Measurements from ENCODE around the gene HIP1R. TPM values are rescaled to one million over a fixed set of nuclear protein-coding genes. Genes with fewer than 3 reads are reported as not detected.
"Not testable (repeated sequence)": the region's sequence is repeated elsewhere in the genome, so short reads cannot be mapped to it uniquely, and the experiment has no call there.

HIP1R gene, protein sequence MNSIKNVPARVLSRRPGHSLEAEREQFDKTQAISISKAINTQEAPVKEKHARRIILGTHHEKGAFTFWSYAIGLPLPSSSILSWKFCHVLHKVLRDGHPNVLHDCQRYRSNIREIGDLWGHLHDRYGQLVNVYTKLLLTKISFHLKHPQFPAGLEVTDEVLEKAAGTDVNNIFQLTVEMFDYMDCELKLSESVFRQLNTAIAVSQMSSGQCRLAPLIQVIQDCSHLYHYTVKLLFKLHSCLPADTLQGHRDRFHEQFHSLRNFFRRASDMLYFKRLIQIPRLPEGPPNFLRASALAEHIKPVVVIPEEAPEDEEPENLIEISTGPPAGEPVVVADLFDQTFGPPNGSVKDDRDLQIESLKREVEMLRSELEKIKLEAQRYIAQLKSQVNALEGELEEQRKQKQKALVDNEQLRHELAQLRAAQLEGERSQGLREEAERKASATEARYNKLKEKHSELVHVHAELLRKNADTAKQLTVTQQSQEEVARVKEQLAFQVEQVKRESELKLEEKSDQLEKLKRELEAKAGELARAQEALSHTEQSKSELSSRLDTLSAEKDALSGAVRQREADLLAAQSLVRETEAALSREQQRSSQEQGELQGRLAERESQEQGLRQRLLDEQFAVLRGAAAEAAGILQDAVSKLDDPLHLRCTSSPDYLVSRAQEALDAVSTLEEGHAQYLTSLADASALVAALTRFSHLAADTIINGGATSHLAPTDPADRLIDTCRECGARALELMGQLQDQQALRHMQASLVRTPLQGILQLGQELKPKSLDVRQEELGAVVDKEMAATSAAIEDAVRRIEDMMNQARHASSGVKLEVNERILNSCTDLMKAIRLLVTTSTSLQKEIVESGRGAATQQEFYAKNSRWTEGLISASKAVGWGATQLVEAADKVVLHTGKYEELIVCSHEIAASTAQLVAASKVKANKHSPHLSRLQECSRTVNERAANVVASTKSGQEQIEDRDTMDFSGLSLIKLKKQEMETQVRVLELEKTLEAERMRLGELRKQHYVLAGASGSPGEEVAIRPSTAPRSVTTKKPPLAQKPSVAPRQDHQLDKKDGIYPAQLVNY
- 33.7 TPM for total RNA-seq

DNA sequence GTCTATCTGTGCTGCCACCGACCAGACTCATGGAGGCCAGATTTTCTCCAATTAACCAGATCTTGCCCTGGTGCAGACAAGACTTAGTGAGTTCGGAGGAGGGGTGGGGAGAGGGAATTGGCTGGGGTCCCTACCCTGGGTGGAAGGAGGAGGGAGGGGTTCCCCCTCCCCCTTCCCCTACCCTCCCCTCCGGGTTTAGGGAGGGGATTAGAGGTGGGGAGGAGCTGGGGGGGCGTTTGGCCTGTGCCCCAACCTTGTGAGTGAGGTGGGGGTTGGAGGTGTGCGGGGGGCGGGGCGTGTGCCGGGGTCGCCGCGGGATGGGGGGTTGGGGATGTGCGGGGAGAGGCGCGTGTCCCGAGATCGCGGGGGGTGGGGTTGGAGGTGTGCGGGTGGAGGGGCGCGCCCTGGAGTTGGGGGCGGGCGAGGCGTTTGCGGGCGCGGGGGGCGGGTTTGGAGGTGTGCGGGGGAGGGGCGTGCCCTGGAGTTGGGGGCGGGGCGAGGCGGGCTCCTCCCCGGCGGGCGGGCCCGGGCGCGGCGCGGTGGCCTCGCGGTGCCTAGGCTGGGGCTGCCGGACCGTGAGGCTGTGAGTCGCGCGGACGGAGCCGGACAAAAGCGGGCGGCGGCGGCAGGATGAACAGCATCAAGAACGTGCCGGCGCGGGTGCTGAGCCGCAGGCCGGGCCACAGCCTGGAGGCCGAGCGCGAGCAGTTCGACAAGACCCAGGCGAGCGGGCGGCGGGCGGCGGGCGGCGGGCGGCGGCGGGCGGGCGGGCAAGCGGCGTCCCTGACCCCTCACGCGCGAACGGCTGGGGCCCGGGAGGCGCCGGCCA, at the start of gene HIP1R:
HIP1R (plus strand) TSS at position 537 of the 829 bp plus-strand sequence; CDS start at position 631, 94 bp downstream.
- DNase-seq, result no peak

DNA sequence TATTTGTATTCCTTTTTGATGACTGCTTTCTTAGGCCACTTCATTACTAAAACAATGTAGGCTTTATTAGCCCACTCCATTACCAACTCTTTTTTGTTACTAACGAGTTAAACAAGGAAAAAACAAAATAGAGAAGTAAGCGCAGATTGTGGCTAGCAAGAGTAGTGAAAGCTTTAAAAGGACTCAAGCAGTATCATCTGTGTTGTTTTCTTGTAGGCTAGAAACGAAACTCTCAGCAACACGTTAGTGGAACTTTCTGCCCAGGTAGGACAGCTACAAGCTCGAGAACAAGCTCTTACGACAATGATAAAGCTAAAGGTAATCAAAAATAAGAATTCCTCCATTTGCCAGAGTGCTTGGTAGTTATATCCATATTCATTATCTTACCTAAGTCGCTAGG, 49.8 kb upstream of the HIP1R start:
- DNase-seq, result no peak

DNA sequence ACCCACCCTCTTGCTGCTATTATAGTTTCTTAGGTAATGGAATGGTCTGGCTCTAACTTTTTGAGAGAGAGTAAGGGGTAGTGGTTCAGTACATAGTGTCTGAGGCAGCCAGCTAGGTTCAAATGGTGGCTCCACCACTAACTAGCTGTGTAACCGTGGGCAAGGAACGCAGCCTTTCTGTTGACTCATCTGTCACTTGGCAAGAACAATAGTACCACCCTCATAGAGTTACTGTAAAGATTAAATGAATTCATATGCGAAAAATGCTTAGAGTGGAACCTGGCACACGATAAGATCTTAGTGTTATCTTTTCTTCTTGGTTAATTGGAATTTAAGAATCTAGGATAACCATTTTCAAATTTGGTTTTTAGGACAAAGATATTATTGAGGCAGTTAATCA, 46.9 kb upstream of the HIP1R start:
- DNase-seq, result no peak

DNA sequence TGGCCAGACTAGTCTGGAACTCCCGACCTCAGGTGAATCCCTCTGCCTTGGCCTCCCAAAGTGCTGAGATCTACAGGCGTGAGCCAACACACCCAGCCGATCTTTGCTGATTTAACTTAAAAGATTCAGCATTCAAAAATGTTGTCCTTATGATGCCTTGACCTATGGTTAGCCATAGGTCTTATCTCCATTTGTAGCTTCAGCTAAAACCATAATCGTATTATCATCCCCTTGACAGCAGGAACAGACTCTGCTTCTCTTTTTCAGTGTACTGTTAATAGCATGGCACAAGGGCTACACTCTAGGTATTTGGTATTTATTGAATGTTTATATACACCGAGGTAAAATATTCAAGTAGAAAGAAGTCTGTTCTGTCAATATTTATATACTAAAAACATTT, 45.6 kb upstream of the HIP1R start:
- DNase-seq, result no peak

DNA sequence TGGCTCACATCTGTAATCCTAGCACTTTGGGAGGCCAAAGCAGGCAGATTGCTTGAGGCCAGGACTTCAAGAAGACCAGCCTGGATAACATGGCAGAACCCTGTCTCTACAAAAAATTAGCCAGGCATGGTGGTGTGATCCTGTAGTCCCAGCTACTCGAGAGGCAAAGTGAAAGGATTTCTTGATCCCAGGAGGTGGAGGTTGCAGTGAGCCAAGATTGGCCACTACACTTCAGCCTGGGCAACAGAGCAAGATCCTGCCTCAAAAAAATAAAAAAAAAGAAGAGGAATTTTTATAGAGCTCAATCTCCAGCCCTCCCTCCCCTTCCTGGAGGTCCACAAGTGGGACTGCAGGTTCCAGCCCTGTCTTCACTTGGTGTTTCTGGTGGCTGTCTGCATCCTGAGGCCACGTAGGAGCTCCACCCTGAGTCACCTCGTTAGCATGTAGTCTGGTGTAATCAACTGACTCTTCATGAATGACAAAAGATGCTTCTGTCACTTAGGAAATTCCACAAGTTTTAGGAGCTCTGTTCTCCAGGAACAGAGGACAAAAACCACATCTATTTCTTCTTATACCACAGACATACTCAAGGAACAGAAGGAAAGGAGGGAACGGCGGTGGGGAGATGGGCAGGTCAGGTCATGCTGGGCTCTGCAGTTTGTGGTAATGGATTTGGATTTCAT, 44.7 kb upstream of the HIP1R start:
- DNase-seq, result no peak

DNA sequence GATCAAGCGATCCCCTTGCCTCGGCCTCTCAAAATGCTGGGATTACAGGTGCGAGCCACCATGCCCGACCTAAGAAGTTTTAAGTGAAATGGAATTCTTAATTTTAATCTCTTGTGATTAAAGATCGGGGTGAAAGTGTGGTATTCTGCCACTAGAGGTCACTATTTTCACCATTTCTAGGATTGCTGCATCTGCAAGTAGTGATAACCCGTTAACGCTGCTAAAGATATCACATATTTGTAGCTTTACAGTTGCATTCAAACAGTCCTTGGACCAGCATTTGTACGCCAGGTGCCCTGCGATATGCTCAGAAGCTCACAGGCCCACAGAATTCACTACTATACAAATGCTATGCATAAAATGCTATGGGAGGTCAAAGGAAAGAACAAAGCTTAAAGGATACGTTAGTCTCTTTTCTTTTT, 41.6 kb upstream of the HIP1R start:
- DNase-seq, result peak; percentile 16

DNA sequence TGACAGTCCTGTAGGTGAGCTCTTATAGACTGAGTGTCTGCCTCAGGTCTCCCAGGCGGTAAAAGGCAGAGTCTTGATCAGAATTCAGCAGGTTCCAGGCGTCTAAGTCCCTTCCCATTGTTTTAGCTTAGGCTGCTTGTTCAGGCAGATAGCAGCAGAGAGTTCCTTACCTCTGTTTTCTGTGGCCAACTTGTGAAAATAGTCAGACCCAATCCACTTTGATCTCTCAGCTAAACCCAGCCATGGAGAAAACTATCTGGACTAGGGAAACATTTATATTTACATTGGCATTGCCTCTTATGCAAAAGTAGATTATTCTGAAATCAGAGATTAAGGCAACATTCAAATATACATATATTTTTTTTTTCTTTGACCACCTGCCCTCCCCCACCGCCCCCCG, 39.5 kb upstream of the HIP1R start:
- DNase-seq, result no peak

DNA sequence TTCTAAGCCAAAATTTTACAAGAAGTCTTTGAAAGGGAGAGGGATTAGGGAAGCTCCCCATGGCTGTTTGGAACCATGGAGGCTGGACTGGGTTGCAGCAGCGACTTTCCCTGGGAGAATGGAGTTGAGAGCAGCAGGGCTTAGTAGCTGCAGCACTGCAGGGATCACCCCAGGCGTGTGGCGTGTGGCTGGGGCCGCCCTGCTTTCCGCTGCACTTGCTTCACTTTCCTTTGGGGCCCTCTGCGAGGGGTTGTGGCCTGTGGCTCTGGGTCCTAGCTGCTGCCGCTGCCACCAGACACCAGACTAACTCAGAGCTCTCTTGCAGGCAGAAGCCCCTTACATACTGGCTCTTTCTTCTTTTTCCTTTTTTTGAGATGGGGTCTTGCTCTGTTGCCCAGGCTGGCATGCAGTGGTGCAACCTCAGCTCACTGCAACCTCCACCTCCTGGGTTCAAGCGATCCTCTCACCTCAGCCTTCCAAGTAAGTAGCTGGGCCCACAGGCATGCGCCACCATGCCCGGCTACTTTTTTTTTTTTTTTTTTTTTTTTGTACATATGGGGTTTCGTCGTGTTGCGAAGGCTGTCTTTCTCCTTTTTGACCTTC, 35.5 kb upstream of the HIP1R start:
- no peak for DNase-seq

DNA sequence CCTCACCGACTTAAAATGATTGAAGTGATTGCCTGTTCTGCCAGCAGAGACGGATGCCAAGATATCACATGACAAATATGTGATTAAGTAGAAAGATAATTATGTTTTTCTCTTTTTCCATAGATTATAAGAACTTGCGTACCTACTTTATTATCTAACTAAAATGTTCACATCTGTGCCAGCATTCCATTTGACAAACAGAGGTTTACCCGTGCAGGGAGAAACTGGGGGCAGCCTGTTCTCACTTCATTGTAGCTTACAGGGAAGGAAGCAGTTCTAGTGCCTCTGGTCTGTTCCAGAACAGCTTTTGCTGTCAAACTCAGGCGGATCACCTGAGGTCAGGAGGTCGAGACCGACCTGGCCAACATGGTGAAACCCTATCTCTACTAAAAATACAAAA, 31.3 kb upstream of the HIP1R start:
- no peak for DNase-seq

DNA sequence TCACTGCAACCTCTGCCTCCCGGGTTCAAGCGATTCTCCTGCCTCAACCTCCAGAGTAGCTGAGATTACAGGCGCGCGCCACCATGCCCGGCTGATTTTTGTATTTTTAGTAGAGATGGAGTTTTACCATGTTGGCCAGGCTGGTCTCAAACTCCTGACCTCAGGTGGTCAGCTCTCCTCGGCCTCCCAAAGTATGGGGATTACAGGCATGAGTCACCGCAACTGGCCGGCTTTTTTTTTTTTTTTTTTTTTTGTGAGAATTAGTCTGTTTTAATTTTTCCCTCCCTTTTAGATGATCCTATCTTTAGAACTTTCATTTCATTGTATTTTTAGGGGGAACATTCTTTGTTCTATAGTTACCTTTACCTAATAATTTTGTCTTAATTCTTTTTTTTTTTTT, 30.3 kb upstream of the HIP1R start:
- not testable (repeated sequence) for DNase-seq

DNA sequence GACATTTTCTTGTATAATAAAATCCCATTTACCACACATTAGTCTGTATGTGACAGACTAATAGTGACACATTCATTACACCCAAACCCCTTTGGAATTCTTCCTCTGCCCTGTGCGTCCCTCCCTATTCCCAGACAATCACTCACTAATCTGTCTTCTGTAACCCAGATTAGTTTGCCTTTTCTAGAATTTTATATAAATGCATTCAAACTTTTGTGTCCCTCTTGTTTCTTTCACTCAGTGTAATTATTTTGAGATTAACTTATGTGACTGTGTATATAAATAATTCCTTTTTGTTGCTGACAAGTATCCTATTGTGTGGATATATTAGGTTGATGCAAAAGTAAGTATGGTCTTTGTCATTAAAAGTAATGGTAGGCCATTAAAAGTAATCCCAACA, 27.6 kb upstream of the HIP1R start:
- DNase-seq, result no peak

DNA sequence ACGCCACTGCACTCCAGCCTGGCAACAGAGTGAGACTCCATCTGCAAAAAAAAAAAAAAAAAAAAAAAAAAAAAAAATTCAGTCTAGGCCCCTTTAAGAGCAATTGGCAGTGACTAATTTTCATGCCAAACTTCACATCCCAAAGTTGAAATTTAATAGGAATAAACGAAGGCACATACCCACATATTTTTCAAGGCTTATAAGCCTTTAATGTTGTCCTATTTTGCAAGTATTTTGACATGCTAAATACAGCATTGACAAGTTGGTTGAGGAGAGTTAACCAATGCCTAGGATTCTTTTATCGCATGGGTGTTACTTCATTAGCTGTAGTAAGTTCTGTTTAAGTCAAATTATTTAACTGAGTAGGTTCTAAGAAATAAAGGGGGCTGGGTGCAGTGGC, 23.5 kb upstream of the HIP1R start:
- DNase-seq, result no peak

DNA sequence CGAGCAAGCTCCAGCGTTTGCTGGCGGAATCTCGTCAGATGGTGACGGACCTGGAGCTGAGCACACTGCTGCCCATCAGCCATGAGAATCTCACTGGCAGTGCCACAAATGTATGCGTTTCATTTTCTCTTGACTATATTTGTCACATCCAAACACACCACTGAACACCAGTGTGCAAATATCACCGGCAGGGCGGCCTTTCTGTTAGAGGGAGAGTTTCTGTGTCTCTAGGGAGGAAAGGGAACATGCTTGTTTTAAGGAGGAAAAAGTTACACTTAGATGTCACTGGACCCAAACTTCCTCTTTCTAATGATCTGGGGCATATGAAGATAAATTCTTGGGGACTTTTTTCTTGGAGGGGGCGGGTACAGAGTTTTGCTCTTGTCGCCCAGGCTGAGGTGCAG, 21.9 kb upstream of the HIP1R start:
- DNase-seq, result no peak

DNA sequence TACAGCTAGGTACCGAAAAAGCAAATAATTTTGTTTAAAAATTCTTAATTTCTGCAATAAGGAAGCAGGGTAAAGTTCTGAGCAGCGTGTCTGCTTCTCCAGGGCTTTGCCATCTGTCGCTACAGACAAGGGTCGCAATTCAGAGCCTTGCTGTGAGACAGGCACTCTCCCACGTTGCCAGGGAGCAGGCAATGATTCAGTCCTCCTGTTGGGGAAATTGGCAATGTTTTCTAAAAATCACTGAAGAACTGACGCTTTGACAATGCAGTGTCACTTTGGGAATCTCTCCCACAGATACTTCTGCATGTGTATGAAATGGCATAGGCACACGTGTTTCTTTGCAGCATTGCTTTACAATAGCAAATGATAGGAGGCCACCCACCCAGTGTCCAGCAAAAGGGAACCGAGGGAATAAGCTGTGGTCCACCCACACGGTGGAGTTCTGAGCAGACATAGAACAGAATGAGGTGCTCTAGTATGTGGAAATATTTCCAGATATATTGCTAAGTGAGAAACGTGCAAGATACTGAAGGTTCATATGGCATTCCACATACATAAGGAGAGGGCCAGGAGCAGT, 16.0 kb upstream of the HIP1R start:
- no peak for DNase-seq

DNA sequence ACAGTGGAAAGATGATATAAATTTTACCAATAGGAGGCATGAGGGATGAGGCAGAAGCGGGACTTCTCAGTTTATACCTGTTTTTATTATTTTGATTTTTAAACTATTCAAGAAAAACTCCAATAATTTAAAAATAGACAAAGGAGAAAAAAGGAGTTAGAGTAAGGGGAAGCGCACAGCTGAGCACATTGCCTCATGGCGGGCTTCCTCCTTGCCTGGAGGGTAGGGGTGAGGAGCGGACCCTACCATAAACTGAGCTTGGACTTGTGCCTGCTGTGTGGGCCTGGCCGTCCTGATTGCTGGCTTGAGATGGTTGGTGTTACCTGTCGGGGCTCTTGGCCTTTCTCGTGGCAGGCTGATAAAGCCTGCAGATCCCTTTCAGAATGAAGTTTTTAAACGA, 15.1 kb upstream of the HIP1R start:
- DNase-seq, result no peak

DNA sequence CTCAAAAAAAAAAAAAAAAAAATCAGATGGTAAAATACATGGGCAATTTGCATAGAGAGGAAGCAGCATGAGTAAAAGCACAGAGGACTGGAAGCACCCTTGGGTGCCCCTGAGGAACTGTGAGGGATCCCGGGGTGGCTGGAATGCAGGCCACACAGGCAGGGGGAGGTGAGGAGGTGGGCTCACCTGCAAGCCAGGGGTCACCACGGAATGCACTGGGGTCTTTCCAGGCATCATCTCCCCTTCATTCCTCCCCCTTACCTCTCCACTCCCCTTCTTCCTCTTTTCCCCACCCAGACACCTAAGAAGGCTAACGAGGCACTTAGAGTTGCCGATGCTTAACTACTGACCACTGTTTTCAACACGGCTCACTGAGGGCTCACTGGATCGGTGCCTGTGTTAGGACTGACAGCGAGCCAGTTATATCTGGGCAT, 14.4 kb upstream of the HIP1R start:
- no peak for DNase-seq

DNA sequence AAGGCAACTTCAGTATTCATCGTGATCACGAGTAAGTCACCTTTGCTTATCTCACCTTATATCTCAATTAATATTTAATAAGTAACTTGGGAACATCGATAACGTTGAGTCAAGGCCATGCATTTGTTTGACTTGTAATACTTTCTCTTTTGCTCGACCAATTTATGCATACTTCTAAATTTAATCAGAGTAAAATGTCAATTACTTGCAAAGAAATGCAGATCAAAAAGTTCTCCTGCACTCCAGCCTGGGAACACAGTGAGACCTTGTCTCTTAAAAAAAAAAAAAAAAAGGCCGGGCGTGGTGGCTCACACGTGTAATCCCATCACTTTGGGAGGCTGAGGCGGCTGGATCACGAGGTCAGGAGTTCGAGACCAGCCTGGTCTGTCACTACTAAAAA, 11.8 kb upstream of the HIP1R start:
- no peak for DNase-seq

DNA sequence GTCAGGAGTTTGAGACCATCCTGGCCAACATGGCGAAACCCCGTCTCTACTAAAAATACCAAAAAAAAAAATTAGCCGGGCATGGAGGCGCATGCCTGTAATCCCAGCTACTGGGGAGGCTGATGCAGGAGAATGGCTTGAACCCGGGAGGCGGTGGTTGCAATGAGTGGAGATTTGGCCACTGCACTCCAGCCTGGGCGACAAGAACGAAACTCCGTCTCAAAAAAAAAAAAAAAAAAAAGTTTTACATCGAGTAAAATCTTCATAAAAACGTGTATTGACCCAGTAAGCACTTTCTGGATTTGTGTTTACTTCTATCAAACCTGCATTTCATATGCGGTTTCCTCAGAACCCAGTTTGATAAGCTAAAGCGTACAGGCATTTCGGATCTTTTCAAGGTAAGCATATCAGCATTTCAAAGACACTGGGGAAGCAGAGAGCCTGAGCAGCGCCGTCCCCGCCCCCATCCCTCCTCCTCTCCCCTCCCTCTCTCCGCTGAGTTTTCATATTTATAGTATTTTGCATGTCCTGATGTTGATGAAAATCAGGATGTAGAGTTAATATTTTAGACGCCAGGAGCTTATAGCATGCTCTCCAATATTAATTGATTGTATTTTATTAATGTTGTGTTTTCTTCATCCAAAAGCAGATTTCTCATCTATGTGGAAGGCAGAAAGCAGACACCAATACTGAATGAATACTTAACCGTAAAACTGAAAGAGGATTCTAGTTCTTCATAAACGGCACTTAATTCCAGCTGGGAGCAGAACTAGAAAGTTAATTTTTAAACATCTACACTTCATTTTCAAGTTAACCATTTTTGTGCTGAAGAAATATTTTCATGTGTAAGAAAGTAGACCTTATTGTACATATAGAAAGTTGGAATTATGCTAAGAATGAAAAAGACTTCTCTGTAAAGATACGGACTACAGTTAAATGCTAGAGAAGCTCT, 9.2 kb upstream of the HIP1R start:
- DNase-seq, result no peak

DNA sequence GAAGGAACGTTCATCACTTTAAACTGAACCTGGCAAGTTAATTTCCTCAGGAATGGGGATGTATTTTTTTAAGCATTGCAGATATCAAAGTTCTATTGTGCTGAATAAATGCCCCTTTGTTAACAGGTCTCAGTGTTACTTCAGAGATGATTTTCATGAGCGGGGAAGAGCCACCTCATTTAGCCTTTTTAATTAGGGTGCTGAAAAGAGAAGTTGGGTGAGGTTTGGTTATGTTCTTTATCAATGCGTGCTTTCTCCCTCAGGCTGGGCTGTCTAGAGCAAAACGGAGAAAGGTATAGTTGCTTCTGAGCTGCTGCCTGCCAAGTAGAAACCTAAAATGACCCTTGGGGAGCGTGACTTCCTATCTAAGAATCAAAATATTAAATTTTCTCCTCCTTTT, 8.0 kb upstream of the HIP1R start:
- DNase-seq, result no peak
